ENCODE data around the gene CTBP1.

CTBP1 gene

DNA sequence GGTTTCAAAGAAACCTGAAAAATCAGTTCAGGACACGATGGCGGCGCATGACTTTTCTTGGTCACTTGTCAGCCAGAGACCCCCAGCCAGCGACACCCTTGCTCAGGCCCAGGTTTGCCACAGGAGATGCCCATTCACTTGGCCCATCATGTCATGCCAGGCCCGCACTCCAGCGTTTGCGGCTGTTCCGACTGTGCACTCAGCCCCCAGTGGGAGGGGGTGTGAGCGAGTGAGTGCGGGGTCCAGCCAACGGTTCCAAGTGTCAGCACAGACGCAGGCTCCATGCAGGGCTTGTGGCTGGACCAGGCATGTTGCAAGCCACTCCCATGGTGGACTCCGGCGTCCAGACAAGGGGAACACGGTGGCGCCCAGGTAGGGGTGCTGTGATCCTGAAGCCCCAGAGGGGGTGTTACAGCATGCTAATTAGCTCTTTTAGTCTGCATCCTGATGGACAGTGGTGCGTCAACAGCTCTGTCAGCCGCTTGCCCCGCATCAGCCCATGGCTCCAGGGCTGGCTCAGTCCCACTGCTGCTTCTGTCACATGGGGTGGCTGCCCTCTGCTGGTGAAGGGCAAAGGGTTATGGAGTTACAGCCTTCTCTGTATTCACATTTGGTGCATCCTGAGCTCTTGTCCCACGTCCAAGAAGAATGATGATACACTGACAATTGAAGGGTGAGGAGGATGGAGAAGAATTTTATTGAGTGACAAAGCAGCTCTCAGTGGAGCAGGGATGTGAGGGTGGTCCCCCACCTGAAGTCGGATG, 37.0 kb upstream of the CTBP1 start:
- no peak for DNase-seq

GRCh38 chr4:1285151-1285789, 36.3 kb upstream of the CTBP1 start:
- DNase-seq = no peak

DNA sequence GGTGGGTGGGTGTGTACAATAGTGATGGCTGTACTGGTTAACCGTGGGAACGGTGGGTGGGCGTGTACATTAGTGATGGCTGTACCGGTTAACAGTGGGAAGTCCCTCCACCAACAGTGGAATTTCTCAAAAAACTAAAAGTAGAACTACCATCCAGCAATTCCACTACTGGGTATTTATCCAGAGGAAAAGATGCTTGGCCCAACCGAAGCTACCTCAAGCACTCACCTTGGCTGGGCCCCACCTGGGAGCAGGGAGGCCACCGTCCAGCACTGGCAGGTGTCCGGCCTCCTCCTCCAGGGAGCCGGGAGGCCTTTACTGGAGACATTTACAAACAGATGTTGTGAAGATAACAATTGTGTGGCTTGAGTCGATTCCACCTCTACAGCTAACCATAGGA, 34.8 kb upstream of the CTBP1 start:
- DNase-seq = no peak

DNA sequence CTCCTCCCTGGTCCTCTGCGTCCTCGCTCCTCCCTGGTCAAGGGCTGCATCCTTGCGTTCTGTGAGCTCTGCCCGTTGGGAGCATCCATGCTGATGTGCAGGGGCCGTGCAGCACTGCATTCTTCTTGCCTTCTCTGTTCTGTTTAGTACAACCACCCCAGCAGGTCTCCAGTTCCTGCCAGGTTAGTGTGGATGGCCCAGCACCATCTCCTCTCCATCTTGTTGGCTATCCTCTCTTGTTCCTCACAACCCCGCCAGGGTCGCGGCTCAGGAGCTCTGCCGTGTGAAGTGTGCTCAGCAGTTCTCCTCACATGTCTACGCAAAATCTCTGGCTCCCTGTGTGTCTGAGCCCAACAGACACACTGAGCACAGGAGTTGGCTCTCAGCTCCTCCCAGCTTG, 30.3 kb upstream of the CTBP1 start:
- no peak for DNase-seq

DNA sequence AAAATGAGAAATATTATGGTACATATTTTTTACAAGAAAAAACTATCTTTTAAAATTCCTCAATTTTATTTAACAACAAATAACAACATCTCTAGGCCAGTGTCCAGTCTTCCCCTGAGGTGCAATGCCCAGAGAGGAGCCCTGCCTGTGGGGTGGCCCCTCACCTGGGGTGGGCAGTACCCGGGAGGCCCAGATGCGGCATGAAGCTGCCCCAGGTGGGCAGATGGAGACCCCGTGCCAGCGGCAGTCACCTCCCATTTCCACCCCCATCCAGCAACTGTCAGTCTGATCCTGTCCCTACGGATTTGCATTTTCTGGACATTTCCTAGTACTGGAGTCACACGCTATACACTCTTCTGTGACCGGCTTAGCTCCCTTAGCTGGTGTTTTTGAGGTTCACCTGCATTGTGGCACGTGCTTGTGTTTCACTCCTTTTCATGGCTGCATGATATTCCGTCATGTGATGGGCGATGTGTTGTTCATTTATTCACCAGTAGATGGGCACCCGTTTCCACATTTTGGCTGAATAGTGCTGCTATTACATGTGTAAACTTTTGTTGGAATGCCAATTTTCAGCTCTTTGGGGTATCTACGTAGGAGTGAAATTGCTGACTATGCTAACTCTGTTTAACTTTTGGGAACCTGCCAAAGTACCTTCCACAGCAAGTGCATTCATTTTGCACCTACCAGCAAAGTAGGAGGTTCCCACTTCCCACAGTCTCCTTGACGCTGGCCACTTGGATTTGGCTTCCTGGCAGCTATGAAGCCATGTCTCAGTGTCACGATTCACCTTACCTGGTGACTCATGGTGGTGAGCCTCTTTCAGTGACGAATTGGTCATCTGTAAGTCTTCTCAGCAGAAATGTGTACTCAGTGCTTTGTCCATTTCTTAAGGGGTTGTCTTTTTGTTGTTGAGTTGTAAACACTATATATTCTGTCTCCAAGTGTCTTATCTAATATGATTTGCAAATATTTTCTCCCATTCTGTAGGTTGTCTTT, 29.0 kb upstream of the CTBP1 start:
- no peak for DNase-seq

DNA sequence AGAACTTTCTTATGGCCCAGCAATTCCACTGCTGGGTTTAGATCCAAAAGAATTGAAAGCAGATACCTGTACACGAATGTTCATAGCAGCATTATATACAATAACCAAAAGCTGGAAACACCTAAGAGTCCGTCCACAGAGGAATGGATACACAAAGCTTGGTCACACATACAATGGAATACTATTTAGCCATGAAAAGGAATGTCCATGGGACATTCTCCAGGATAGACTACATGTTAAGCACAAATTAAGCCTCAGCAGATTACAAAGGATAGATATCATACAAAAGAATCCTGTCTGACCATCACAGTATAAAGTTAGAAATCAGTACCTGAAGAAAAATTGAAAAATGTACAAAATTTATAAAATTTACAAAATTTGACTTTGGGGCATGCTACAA, 28.1 kb upstream of the CTBP1 start:
- DNase-seq = no peak

GRCh38 chr4:1274871-1275270, 25.9 kb upstream of the CTBP1 start:
- no peak for DNase-seq

- no peak for DNase-seq
Measured at GRCh38 chr4:1271686-1272085, 22.8 kb upstream of the CTBP1 start.

DNA sequence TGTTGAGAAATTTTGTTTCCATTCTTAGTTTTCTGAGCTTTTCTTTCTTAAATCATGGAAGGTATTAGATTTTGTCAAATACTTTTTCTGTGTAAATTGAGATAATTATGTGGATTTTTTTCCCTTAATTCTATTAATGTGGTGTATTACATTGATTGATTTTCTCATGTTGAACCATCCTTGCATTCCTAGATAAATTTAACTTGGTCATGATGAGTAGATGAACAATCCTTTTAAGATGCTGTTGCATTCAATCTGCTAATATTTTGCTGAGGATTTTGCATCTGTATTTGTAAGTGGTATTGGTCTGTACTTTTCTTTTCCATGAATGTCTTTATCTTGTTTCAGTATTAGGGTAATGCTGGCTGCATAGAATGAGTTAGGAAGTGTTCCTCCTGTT, 20.3 kb upstream of the CTBP1 start:
- no peak for DNase-seq

DNA sequence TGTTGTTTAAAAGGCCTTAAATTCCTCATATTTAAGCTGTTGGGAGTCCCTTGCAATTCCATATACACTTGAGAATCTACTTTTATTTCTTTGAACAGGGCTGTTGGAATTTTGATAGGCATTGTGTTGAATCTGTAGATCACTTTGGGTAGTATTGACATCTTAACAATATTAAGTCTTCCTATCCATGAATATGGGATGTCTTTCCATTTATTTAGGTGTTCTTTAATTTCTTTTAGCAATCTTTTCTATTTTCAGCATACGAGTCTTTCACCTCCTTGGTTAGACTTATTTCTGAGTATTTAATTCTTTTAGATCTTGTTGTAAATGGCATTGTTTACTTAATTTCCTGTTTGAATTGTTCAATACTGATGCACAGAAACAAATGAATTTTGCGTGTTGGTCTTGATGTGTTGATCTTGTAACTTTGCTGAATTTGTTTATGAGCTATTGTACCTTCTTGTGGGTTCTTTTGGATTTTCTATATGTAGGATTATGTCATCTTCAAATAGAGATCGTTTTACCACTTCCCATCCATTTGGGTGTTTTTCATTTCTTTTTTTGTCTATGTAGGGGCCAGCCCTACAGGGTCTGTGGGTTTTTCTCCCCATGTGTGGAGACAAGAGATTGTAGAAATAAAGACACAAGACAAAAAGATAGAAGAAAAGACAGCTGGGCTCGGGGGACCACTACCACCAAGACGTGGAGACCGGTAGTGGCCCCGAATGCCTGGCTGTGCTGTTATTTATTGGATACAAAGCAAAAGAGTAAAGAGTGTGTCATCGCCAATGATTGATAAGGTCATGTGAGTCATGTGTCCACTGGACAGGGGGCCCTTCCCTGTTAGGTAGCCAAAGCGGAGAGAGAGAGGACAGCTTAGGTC, 18.2 kb upstream of the CTBP1 start:
- no peak for DNase-seq

DNA sequence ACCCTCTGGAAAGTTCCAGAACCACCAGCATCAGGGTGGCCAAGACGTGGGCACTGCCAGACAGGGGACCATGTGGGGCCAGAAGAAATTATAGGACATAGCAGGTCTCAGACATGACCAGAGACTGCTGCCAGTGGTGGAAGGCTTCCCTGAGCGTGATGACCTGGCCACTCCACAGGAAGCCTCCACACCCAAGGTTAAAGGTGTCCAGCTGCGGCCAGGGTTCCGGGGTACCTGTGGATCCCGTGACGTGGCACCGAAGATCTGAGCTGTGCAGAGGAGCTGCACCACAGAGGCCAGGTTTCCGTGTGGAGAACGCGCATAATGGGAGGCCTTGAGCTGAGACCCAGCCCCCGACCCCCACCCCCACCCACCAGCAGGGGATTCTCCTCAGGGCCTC, 16.4 kb upstream of the CTBP1 start:
- DNase-seq = no peak

DNA sequence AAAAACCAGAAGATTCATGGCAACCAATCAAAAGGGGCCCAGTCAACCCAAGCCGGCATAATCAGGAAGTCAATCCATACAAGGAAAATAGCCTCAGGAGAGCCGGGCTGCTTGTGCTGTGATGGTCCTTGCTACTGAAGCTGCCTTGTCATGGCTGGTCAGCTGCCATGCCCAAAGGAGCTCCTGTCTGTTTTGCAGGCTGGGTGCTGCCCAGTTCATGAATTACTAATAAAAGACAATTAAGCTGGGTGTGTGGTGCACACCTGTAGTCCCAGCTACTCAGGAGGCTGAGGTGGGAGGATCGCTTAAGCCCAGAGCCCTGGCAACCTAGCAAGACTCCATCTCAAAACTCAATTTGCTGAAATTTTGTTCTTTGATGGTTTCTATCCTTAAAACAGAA, 16.0 kb upstream of the CTBP1 start:
- no peak for DNase-seq

DNA sequence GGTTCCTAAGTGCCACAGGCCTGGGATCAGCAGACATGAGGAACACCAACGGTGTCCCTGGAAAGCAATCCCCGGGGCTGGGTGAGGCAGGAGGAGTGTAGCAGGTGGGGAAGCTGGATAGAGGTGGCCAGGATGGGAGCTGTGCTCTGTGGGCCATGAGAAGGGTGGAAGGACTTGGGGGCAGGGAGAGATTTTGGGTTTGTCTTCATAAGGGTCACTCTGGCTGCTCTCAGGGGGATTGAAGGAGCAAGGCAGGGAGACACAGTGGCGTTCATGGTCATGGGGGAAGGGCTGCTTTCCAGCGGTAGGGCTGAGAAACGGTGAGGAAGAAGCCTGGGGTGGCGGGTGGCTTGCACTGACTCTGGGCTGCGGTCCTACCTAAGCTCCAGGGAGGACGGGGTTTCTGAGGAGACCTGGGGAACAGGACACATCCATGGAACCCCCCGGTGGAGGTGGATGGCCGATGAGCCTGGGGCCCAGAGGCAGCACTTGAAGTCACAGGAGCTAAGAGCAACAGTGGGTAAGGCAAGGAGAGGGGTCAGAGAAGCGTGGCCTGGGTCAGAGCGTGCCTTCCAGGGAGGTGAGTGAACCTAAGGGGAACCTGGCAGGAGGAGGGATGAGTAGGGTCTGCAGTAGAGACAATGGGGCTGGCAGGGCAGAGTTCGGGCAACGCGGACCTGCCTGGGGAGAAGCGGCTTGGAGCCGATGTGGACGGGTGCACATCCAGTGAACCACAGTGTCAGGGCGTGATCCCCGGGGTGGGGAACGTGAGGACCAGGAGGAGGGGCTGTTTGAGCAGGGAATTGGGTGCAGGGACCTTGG, 12.4 kb upstream of the CTBP1 start:
- no peak for DNase-seq

GRCh38 chr4:1260418-1261106, 11.6 kb upstream of the CTBP1 start:
- DNase-seq = no peak

DNA sequence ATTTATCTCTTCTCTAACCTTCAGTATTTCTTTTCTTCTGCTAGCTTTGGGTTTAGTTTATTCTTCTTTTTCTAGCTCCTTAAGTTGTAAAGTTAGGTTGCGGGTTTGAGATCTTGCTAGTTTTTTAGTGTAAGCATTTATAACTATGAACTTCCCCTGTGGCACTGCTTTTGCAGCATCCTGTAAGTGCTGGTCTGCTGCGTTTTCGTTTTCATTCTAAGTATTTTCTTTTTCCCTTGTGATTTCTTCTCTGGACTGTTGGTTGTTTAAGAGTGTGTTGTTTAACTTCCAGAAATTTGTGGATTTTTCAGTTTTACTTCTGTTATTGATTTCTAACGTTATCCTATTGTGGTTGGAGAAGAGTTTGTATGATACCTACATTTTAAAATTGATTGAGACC, 11.0 kb upstream of the CTBP1 start:
- DNase-seq = no peak

GRCh38 chr4:1258457-1258856, 9.5 kb upstream of the CTBP1 start:
- DNase-seq = no peak

DNA sequence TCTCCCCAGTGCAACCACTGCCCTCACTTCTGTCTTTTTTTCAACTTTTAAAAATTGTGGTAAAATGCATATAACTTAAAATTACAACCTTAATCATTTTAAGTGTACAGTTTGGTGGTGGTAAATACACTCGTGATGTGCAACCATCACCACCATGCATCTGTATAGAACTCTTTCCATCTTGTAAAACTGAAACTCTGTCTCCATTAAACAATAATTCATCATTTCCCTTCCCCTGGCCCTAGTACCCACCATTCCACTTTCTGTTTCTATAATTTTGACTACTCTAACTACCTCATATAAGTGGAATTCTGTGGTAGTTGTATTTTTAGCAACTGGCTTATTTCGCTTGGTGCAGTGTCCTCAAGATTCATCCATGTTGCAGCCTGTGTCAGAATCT, 6.8 kb upstream of the CTBP1 start:
- DNase-seq = no peak

DNA sequence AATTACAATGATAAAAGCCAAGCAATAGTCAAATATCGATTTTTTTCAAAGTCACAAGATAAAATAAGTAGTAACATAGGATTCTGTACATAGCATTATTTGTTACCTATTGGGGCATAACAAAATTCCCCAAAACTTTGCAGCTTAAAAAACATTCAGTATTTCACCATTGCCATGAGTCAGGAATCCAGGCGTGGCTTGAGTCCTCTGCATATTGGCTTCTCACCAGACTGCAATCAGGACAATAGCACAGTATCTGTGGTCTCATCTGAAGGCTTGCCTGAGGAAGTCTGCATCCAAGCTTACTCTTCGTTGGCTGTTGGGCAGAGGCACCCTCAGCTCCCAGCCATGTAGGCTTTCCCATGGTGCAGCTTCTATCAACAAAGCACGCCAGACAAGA, 6.2 kb upstream of the CTBP1 start:
- no peak for DNase-seq

GRCh38 chr4:1253831-1254230, 4.9 kb upstream of the CTBP1 start:
- DNase-seq = no peak

GRCh38 chr4:1252928-1253492, 4.1 kb upstream of the CTBP1 start:
- DNase-seq = no peak

Data from right kidney (tissue), 1 donor.